Trophoblast cell (in vitro differentiated cells and primary cell): ENCODE measurements around the gene TSNAX.
A peak's percentile ranks its signal among the peaks of the same experiment; 100 is the strongest.

Experiments
- DNase-seq, 2 donors: peaks; one replicate each; pipeline ENCODE4 v3.0.0-alpha.2; 2016
- H2AFZ ChIP-seq: 2 replicates; pipeline ENCODE4 v1.6.1; 2013; ENCODE audit warnings: low read length, moderate library complexity, mild to moderate bottlenecking; ENCODE audit not compliant: insufficient read depth, poor library complexity
- H2AK5ac ChIP-seq: 2 replicates; pipeline ENCODE4 v1.6.1; 2013; ENCODE audit warnings: mild to moderate bottlenecking, low read length
- H2BK120ac ChIP-seq: 2 replicates; pipeline ENCODE4 v1.6.1; 2013; ENCODE audit warnings: low read length, mild to moderate bottlenecking, moderate library complexity; ENCODE audit not compliant: insufficient read depth, poor library complexity
- H2BK12ac ChIP-seq: 2 replicates; pipeline ENCODE4 v1.6.1; 2013; ENCODE audit warnings: mild to moderate bottlenecking, low read length, moderate library complexity
- H2BK5ac ChIP-seq: 2 replicates; pipeline ENCODE4 v1.6.1; 2013; ENCODE audit warnings: low read length, low read depth, moderate library complexity, mild to moderate bottlenecking; ENCODE audit not compliant: poor library complexity
- H3K14ac ChIP-seq: 2 replicates; pipeline ENCODE4 v1.6.1; 2013; ENCODE audit warnings: mild to moderate bottlenecking, low read length
- H3K18ac ChIP-seq: 2 replicates; pipeline ENCODE4 v1.6.1; 2013; ENCODE audit warnings: mild to moderate bottlenecking, low read length
- H3K23ac ChIP-seq: 2 replicates; pipeline ENCODE4 v1.6.1; 2013; ENCODE audit warnings: low read length
- H3K27ac ChIP-seq: 2 replicates; pipeline ENCODE4 v1.5.1; 2013; ENCODE audit warnings: low read depth, mild to moderate bottlenecking, inconsistent platforms, low read length, moderate library complexity
- H3K27me3 ChIP-seq: 2 replicates; pipeline ENCODE4 v1.6.1; 2013; ENCODE audit warnings: inconsistent platforms, mild to moderate bottlenecking, low read length, moderate library complexity; ENCODE audit not compliant: insufficient read depth
- H3K36me3 ChIP-seq, 2 experiments: 1 replicate in 1 of 2; 2 replicates in 1 of 2; pipeline ENCODE4 v1.6.1; 2013; ENCODE audit warnings: low read length in 2 of 2, mild to moderate bottlenecking in 2 of 2, moderate library complexity in 1 of 2; ENCODE audit not compliant: insufficient read depth in 2 of 2, control insufficient read depth in 1 of 2
- H3K4ac ChIP-seq: 2 replicates; pipeline ENCODE4 v1.6.1; 2013; ENCODE audit warnings: low read depth, mild to moderate bottlenecking, low read length, moderate library complexity
- H3K4me1 ChIP-seq, 2 experiments: 1 replicate in 1 of 2; 2 replicates in 1 of 2; pipeline ENCODE4 v1.6.1; 2013; ENCODE audit warnings: low read length in 2 of 2, mild to moderate bottlenecking in 2 of 2, moderate library complexity in 1 of 2; ENCODE audit not compliant: insufficient read depth in 2 of 2, control insufficient read depth in 1 of 2
- H3K4me2 ChIP-seq: 2 replicates; pipeline ENCODE4 v1.6.1; 2013; ENCODE audit warnings: inconsistent platforms, mild to moderate bottlenecking, low read length, moderate library complexity
- H3K4me3 ChIP-seq: 2 replicates; pipeline ENCODE4 v1.5.1; 2013; ENCODE audit warnings: mild to moderate bottlenecking, low read depth, low read length, inconsistent platforms
- H3K79me1 ChIP-seq: one replicate; pipeline ENCODE4 v1.6.1; 2013; ENCODE audit warnings: low read length
- H3K79me2 ChIP-seq: 2 replicates; pipeline ENCODE4 v1.6.1; 2013; ENCODE audit warnings: low read length, mild to moderate bottlenecking; ENCODE audit not compliant: control insufficient read depth, insufficient read depth, poor library complexity
- H3K9ac ChIP-seq: 2 replicates; pipeline ENCODE4 v1.6.1; 2013; ENCODE audit warnings: mild to moderate bottlenecking, low read length
- H3K9me3 ChIP-seq: 2 replicates; pipeline ENCODE4 v1.6.1; 2013; ENCODE audit warnings: low read depth, mild to moderate bottlenecking, control low read depth, inconsistent platforms, low read length; ENCODE audit not compliant: insufficient read depth
- H4K12ac ChIP-seq: 2 replicates; pipeline ENCODE4 v1.6.1; 2013; ENCODE audit warnings: low read depth, mild to moderate bottlenecking, low read length, moderate library complexity
- H4K8ac ChIP-seq: 2 replicates; pipeline ENCODE4 v1.6.1; 2013; ENCODE audit warnings: low read depth, mild to moderate bottlenecking, low read length, moderate library complexity
- H4K91ac ChIP-seq: one replicate; pipeline ENCODE4 v1.6.1; 2013; ENCODE audit warnings: low read depth, mild to moderate bottlenecking, low read length, moderate library complexity
- WGBS: extraction: QIAGEN DNeasy Blood & Tissue Kit; methylation state at CpG from one replicate; pipeline ENCODE4 v1.1.7; 2013; ENCODE audit warnings: missing lambda C conversion rate; ENCODE audit not compliant: insufficient read length, insufficient coverage; ENCODE audit errors: extremely low coverage; 5-methylcytosine and 5-hydroxymethylcytosine counted together

The TSNAX gene

GRCh38 chr1:231526536-231526935 lies 1.9 kb upstream of the TSNAX start:
- no peaks in the 10 kb centered on the region for H3K9me3 ChIP-seq
- DNase-seq = no peak
- H3K27me3 ChIP-seq = no peaks in the 10 kb centered on the region

GRCh38 chr1:231527586-231528171 lies 790 bp upstream of the TSNAX start:
- Histone ChIP-seq H3K36me3 (peaks cover 5% of the 10 kb centered on the region in 2 experiments), H3K9me3 (no peaks in the 10 kb centered on the region), H2BK5ac (no peak overlapping the region), H2AFZ (peak overlapping the region; percentile 30), H3K27me3 (no peaks in the 10 kb centered on the region), H3K18ac (no peak overlapping the region), H2BK120ac (no peak overlapping the region), H3K4me1 (peaks cover 3 to 7% of the 10 kb centered on the region in 2 experiments), H3K79me2 (peaks cover 2% of the 10 kb centered on the region), H3K79me1 (peaks cover 8% of the 10 kb centered on the region), H4K12ac (peak overlapping the region; percentile 20), H3K14ac (peak overlapping the region; percentile 14), H2BK12ac (peak overlapping the region; percentile 19), H4K8ac (peak overlapping the region; percentile 79), H3K4me2 (peak overlapping the region; percentile 73), H3K23ac (no peak overlapping the region), H3K4ac (no peak overlapping the region), H3K4me3 (no peak overlapping the region), H3K27ac (peak overlapping the region; percentile 57), H2AK5ac (no peak overlapping the region), H3K9ac (peak overlapping the region; percentile 5), H4K91ac (peak overlapping the region; percentile 56)
- DNase-seq = no peak
- no CpG with 5 or more reads among the region's 15 CpGs for WGBS

More at GRCh38 chr1:231526536-231526935, 1.9 kb upstream of the TSNAX start:
- H2AFZ ChIP-seq = no peak overlapping the region
- no peak overlapping the region for H2BK5ac ChIP-seq
- H3K4ac ChIP-seq = no peak overlapping the region
- H4K91ac ChIP-seq = no peak overlapping the region
- no peak overlapping the region for H4K12ac ChIP-seq
- no peak overlapping the region for H3K9ac ChIP-seq
- peaks cover 8% of the 10 kb centered on the region for H3K79me1 ChIP-seq
- no peak overlapping the region for H3K4me3 ChIP-seq
- H3K14ac ChIP-seq = no peak overlapping the region
- H3K4me2 ChIP-seq = no peak overlapping the region
- no peak overlapping the region for H3K18ac ChIP-seq
- peaks cover 3 to 7% of the 10 kb centered on the region in 2 experiments for H3K4me1 ChIP-seq
- H3K36me3 ChIP-seq = peaks cover 0 to 2% of the 10 kb centered on the region in 2 experiments
- H3K79me2 ChIP-seq = peaks cover 2% of the 10 kb centered on the region
- H4K8ac ChIP-seq = no peak overlapping the region
- H3K27ac ChIP-seq = no peak overlapping the region
- H3K23ac ChIP-seq = no peak overlapping the region
- no peak overlapping the region for H2AK5ac ChIP-seq
- H2BK12ac ChIP-seq = no peak overlapping the region
- H2BK120ac ChIP-seq = no peak overlapping the region

GRCh38 chr1:231533240-231533639 lies 4.8 kb downstream of the TSNAX start:
- Histone ChIP-seq H3K27me3 (no peaks in the 10 kb centered on the region), H3K4me3 (no peak overlapping the region), H3K18ac (no peak overlapping the region), H4K91ac (no peak overlapping the region), H3K23ac (no peak overlapping the region), H3K4me2 (no peak overlapping the region), H3K9ac (no peak overlapping the region), H2BK120ac (no peak overlapping the region), H3K79me1 (peaks cover 5% of the 10 kb centered on the region), H3K36me3 (peaks cover 11 to 13% of the 10 kb centered on the region in 2 experiments), H3K4ac (no peak overlapping the region), H4K8ac (no peak overlapping the region), H2BK12ac (no peak overlapping the region), H4K12ac (no peak overlapping the region), H2AK5ac (no peak overlapping the region), H3K14ac (no peak overlapping the region), H3K79me2 (peaks cover 2% of the 10 kb centered on the region), H2AFZ (no peak overlapping the region), H3K4me1 (peaks cover 2 to 3% of the 10 kb centered on the region in 2 experiments), H3K27ac (no peak overlapping the region), H3K9me3 (no peaks in the 10 kb centered on the region), H2BK5ac (no peak overlapping the region)
- WGBS = no CpG with 5 or more reads among the region's 7 CpGs
- DNase-seq = no peak

- Histone ChIP-seq H3K27me3 (no peaks in the 10 kb centered on the region), H4K12ac (no peak overlapping the region), H3K9me3 (no peaks in the 10 kb centered on the region), H3K4me3 (no peak overlapping the region), H3K18ac (no peak overlapping the region), H3K9ac (no peak overlapping the region), H3K14ac (no peak overlapping the region), H3K79me2 (no peaks in the 10 kb centered on the region), H4K91ac (no peak overlapping the region), H3K36me3 (peaks cover 13 to 14% of the 10 kb centered on the region in 2 experiments), H3K23ac (no peak overlapping the region), H2BK12ac (no peak overlapping the region), H3K4me1 (peaks cover 2 to 3% of the 10 kb centered on the region in 2 experiments), H3K27ac (no peak overlapping the region), H2AFZ (no peak overlapping the region), H3K4me2 (no peak overlapping the region), H2BK120ac (no peak overlapping the region), H4K8ac (no peak overlapping the region), H2AK5ac (no peak overlapping the region), H2BK5ac (no peak overlapping the region), H3K4ac (no peak overlapping the region), H3K79me1 (no peaks in the 10 kb centered on the region)
- DNase-seq = no peak
- whole genome bisulfite sequencing = 100% methylated on average over 3 of the region's 4 CpGs
These were observed 6.3 kb downstream of the TSNAX start for GRCh38 chr1:231534703-231535159.
